HG02840 (cell line): ENCODE results near the gene GBF1.
"Not testable (repeated sequence)": the region's sequence is repeated elsewhere in the genome, so short reads cannot be mapped to it uniquely, and the experiment has no call there.

Source experiments
- ATAC-seq: cut with Tn5 transposase; IDR thresholded peaks from one replicate; pipeline ENCODE4 v1.9.1; 2021; ENCODE audit warnings: mild to moderate bottlenecking, moderate library complexity, moderate number of reproducible peaks; ENCODE audit not compliant: unreplicated experiment, low FRiP score

GBF1 gene

GRCh38 chr10:102299873-102300272 is 54.5 kb downstream of the GBF1 start:
- ATAC-seq = no peak

- no peak for ATAC-seq
Measured at GRCh38 chr10:102300278-102300843, 55.0 kb downstream of the GBF1 start.

- not testable (repeated sequence) for ATAC-seq
Measured at GRCh38 chr10:102300912-102301311, 55.6 kb downstream of the GBF1 start.

- not testable (repeated sequence) for ATAC-seq
Measured at GRCh38 chr10:102301332-102301731, 56.0 kb downstream of the GBF1 start.

GRCh38 chr10:102302611-102303010 is 57.3 kb downstream of the GBF1 start:
- no peak for ATAC-seq

- no peak for ATAC-seq
Measured at GRCh38 chr10:102306006-102306405, 60.7 kb downstream of the GBF1 start.

GRCh38 chr10:102306710-102307109 is 61.4 kb downstream of the GBF1 start:
- no peak for ATAC-seq

GRCh38 chr10:102308318-102308717 is 63.0 kb downstream of the GBF1 start:
- not testable (repeated sequence) for ATAC-seq

GRCh38 chr10:102309236-102309635 is 63.9 kb downstream of the GBF1 start:
- ATAC-seq = no peak

GRCh38 chr10:102309916-102310315 is 64.6 kb downstream of the GBF1 start:
- no peak for ATAC-seq

- no peak for ATAC-seq
Measured at GRCh38 chr10:102310361-102311024, 65.2 kb downstream of the GBF1 start.

- no peak for ATAC-seq
Measured at GRCh38 chr10:102311025-102311420, 65.7 kb downstream of the GBF1 start.

- ATAC-seq = no peak
Measured at GRCh38 chr10:102312683-102313082, 67.4 kb downstream of the GBF1 start.

- no peak for ATAC-seq
Measured at GRCh38 chr10:102313221-102313896, 68.0 kb downstream of the GBF1 start.

- no peak for ATAC-seq
Measured at GRCh38 chr10:102314801-102315200, 69.5 kb downstream of the GBF1 start.

GRCh38 chr10:102316421-102316820 is 71.1 kb downstream of the GBF1 start:
- ATAC-seq = no peak

GRCh38 chr10:102322914-102323313 is 77.6 kb downstream of the GBF1 start:
- no peak for ATAC-seq

GRCh38 chr10:102324061-102324460 is 78.7 kb downstream of the GBF1 start:
- ATAC-seq = no peak

- ATAC-seq = no peak
Measured at GRCh38 chr10:102326031-102326430, 80.7 kb downstream of the GBF1 start.

- ATAC-seq = no peak
Measured at GRCh38 chr10:102327002-102327401, 81.7 kb downstream of the GBF1 start.

- no peak for ATAC-seq
Measured at GRCh38 chr10:102327641-102328040, 82.3 kb downstream of the GBF1 start.

GRCh38 chr10:102332772-102333171 is 87.4 kb downstream of the GBF1 start:
- ATAC-seq = no peak
